WTC11 (cell line): ENCODE measurements around the gene PSTK. TPM values are rescaled to one million over a fixed set of nuclear protein-coding genes. Genes with fewer than 3 reads are reported as not detected.

Experiments used
- ATAC-seq: fragments of 200-7000 bp; cut with Tn5 transposase; 2 replicates; pipeline ENCODE4 v1.10.0; 2021; ENCODE audit warnings: mild to moderate bottlenecking, moderate library complexity
- CTCF ChIA-PET: fragments of 300-600 bp; sonication (Branson Sonifier 250); formaldehyde crosslinking; loops from one replicate; lab custom pipeline; 2021; ENCODE audit warnings: antibody characterized with exemption; lab: Charles Lee
- POLR2A ChIA-PET: fragments of 350-600 bp; sonication (Branson Sonifier 250); formaldehyde crosslinking; loops from one replicate; lab custom pipeline; 2021; ENCODE audit warnings: antibody characterized with exemption; lab: Charles Lee
- DNase-seq: peaks from one replicate; pipeline ENCODE4 v3.0.0; 2021; ENCODE audit warnings: low spot score
- H3K27ac Mint-ChIP-seq: 2 replicates; pipeline ENCODE4 v1.8.0; 2021; ENCODE audit warnings: mixed read lengths
- H3K27me3 Mint-ChIP-seq: 2 replicates; pipeline ENCODE4 v1.8.0; 2021; ENCODE audit warnings: low read depth, mild to moderate bottlenecking, moderate library complexity, mixed read lengths
- H3K36me3 Mint-ChIP-seq: 2 replicates; pipeline ENCODE4 v1.8.0; 2021; ENCODE audit warnings: mixed read lengths
- H3K4me1 Mint-ChIP-seq: 2 replicates; pipeline ENCODE4 v1.8.0; 2022; ENCODE audit warnings: mixed read lengths
- H3K4me3 Mint-ChIP-seq: 2 replicates; pipeline ENCODE4 v1.8.0; 2021; ENCODE audit warnings: mild to moderate bottlenecking, moderate library complexity, mixed read lengths
- H3K9me3 Mint-ChIP-seq: 2 replicates; pipeline ENCODE4 v1.8.0; 2021; ENCODE audit warnings: mixed read lengths
- GTF2I ChIP-seq: fragments of 250-450 bp; sonication (Bioruptor Pico); conservative IDR thresholded peaks from 2 replicates; pipeline ENCODE4 v1.4.0; 2021; ENCODE audit warnings: mild to moderate bottlenecking
- NR3C1 ChIP-seq: sonication (generic); formaldehyde crosslinking; conservative IDR thresholded peaks from 2 replicates; pipeline ENCODE4 v1.8.1; 2023; ENCODE audit warnings: low read depth, mild to moderate bottlenecking, missing genetic modification reagents
- RORB ChIP-seq: fragments of 250-450 bp; sonication (Bioruptor Pico); IDR thresholded peaks from 2 replicates; pipeline ENCODE4 v1.9.0; 2021; ENCODE audit warnings: mild to moderate bottlenecking
- ZNF121 ChIP-seq: sonication (generic); formaldehyde crosslinking; IDR thresholded peaks from 2 replicates; pipeline ENCODE4 v1.8.0; 2023; ENCODE audit warnings: missing genetic modification reagents
- total RNA-seq: library from RNA; stranded (reverse); gene quantifications from 3 replicates; pipeline ENCODE4 v1.2.3, GENCODE V29; 2021
- TF ChIP-seq, protein P1 (sequence below): sonication (generic); formaldehyde crosslinking; IDR thresholded peaks from 2 replicates; pipeline ENCODE4 v1.8.0; 2022; ENCODE audit warnings: mild to moderate bottlenecking, missing genetic modification reagents

Gene PSTK
- total RNA-seq, 1 experiment from 2014 or later: 4.0 TPM

GRCh38 chr10:123039632-123039930, 59.4 kb downstream of the PSTK start:
- H3K4me1 Mint-ChIP-seq: peaks cover 10% of the 10 kb centered on the region
- no peak overlapping the region for H3K4me3 Mint-ChIP-seq
- ChIA-PET POLR2A (no interaction called here), CTCF (interaction anchor here (0.9 kb wide), 1 partner anchor 18 kb away, joined by 9 read pairs; no protein-coding TSS in a partner anchor)
- H3K27ac Mint-ChIP-seq: no peak overlapping the region
- H3K27me3 Mint-ChIP-seq: no peaks in the 10 kb centered on the region
- TF ChIP-seq GTF2I (no peak), ZNF121 (CRISPR knock-in tag) (no peak), NR3C1 (no peak), RORB (no peak)
- TF ChIP-seq, protein P1, sequence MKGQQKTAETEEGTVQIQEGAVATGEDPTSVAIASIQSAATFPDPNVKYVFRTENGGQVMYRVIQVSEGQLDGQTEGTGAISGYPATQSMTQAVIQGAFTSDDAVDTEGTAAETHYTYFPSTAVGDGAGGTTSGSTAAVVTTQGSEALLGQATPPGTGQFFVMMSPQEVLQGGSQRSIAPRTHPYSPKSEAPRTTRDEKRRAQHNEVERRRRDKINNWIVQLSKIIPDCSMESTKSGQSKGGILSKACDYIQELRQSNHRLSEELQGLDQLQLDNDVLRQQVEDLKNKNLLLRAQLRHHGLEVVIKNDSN (CRISPR knock-in tag): no peak
- DNase-seq: no peak
- no peak for ATAC-seq
- peaks cover 5% of the 10 kb centered on the region; the same call in 1 of the 2 replicates for H3K36me3 Mint-ChIP-seq
- no peaks in the 10 kb centered on the region for H3K9me3 Mint-ChIP-seq

Other genes starting within 250 kb of the PSTK start
- gene CUZD1, start 134.5 kb upstream of the PSTK start, total RNA-seq: 3.5 to 4.4 TPM (median 3.8 TPM) in 3 replicates
- 3.7 to 5.3 TPM (median 4.7 TPM) in 3 replicates for gene FAM24B, start 100.8 kb upstream of the PSTK start, total RNA-seq
- not detected in 3 replicates for gene FAM24A, start 69.8 kb upstream of the PSTK start, total RNA-seq
- 6.4 to 7.7 TPM (median 6.5 TPM) in 3 replicates for gene C10orf88, start 26.2 kb upstream of the PSTK start, total RNA-seq
- 6.9 to 13.2 TPM (median 7.9 TPM) in 3 replicates for gene IKZF5, start 28.4 kb downstream of the PSTK start, total RNA-seq
- 14.5 to 18.4 TPM (median 17.4 TPM) in 3 replicates for gene ACADSB, start 28.6 kb downstream of the PSTK start, total RNA-seq
- gene HMX3, start 155.6 kb downstream of the PSTK start, total RNA-seq: 0.23 TPM in 1 of 3 replicates, not detected in the others
- 0.59 to 1.7 TPM (median 1.4 TPM) in 3 replicates for gene HMX2, start 167.7 kb downstream of the PSTK start, total RNA-seq
- 180 to 192 TPM (median 186 TPM) in 3 replicates for gene BUB3, start 174.0 kb downstream of the PSTK start, total RNA-seq